NT2/D1 (cell line): ENCODE results near the gene HS6ST3.

Experiments used
- SUZ12 ChIP-seq: IDR thresholded peaks from 2 replicates; pipeline ENCODE4 v1.6.1; 2011; ENCODE audit not compliant: insufficient read length, insufficient read depth; ENCODE audit errors: extremely low read depth
- ZNF274 ChIP-seq: IDR thresholded peaks from 2 replicates; pipeline ENCODE4 v1.6.1; 2011; ENCODE audit warnings: mild to moderate bottlenecking, low read depth, low read length

DNA sequence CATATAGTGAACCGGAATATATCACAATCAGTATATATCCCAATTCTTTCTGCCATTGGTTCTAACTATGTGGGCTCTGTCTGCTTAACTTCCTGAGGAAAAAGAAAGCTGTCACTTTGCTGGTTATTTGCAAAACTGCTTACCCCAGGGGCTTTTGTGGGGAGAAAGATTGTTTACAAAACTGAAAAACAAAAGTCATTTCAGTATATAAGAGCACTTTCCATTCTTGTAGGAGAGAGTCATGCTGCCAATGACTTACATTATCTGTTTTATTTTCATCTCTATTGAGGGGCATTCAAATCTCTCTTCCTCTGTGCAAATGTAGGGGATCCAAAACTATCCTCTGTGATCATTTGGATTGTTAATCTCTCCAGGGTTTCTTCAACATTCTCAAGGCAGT, 3.2 kb upstream of the HS6ST3 start:
- TF ChIP-seq SUZ12 (no peak), ZNF274 (no peak)
